GM23248 (cell line): ENCODE data around the gene SPAG17. TPM values are rescaled to one million over a fixed set of nuclear protein-coding genes. Genes with fewer than 3 reads are reported as not detected.

Experiments
- DNase-seq: peaks from one replicate; pipeline ENCODE4 v3.0.0-alpha.2; 2015
- H2AFZ ChIP-seq: fragments of 200-600 bp; sonication (generic); 2 replicates; pipeline ENCODE4 v1.6.1; 2016; ENCODE audit warnings: antibody characterized with exemption
- H3F3A ChIP-seq: fragments of 200-600 bp; sonication (generic); 2 replicates; pipeline ENCODE4 v1.6.1; 2016; ENCODE audit warnings: mild to moderate bottlenecking, antibody characterized with exemption, mixed run types; ENCODE audit not compliant: insufficient read depth
- H3K27ac ChIP-seq: fragments of 200-600 bp; sonication (generic); 2 replicates; pipeline ENCODE4 v1.5.1; 2016; ENCODE audit warnings: mild to moderate bottlenecking
- H3K27me3 ChIP-seq: fragments of 200-600 bp; sonication (generic); replicated peaks from 2 replicates; pipeline ENCODE4 v1.6.1; 2016; ENCODE audit warnings: mild to moderate bottlenecking; ENCODE audit not compliant: insufficient read depth
- H3K36me3 ChIP-seq: fragments of 200-600 bp; sonication (generic); 2 replicates; pipeline ENCODE4 v1.6.1; 2016; ENCODE audit warnings: low read depth, mild to moderate bottlenecking
- H3K4me1 ChIP-seq: fragments of 200-600 bp; sonication (generic); 2 replicates; pipeline ENCODE4 v1.6.1; 2016; ENCODE audit warnings: mild to moderate bottlenecking; ENCODE audit not compliant: insufficient read depth
- H3K4me2 ChIP-seq: fragments of 200-600 bp; sonication (generic); one replicate; pipeline ENCODE4 v1.6.1; 2016; ENCODE audit warnings: mild to moderate bottlenecking; ENCODE audit not compliant: unreplicated experiment
- H3K4me3 ChIP-seq: fragments of 200-600 bp; sonication (generic); 2 replicates; pipeline ENCODE4 v1.5.1; 2016; ENCODE audit warnings: mild to moderate bottlenecking
- H3K79me2 ChIP-seq: fragments of 200-600 bp; sonication (generic); 2 replicates; pipeline ENCODE4 v1.6.1; 2016; ENCODE audit warnings: mild to moderate bottlenecking; ENCODE audit not compliant: insufficient read depth
- H3K9ac ChIP-seq: fragments of 200-600 bp; sonication (generic); 2 replicates; pipeline ENCODE4 v1.6.1; 2016; ENCODE audit warnings: mild to moderate bottlenecking
- H3K9me2 ChIP-seq: fragments of 200-600 bp; sonication (generic); 2 replicates; pipeline ENCODE4 v1.6.1; 2016; ENCODE audit warnings: mixed run types, mild to moderate bottlenecking, moderate library complexity; ENCODE audit not compliant: insufficient read depth
- H3K9me3 ChIP-seq: fragments of 200-600 bp; sonication (generic); one replicate; pipeline ENCODE4 v1.6.1; 2017; ENCODE audit warnings: low read depth
- H4K20me1 ChIP-seq: fragments of 200-600 bp; sonication (generic); 2 replicates; pipeline ENCODE4 v1.6.0; 2016; ENCODE audit not compliant: insufficient read depth
- EZH2 ChIP-seq: fragments of 200-600 bp; sonication (generic); IDR thresholded peaks from 2 replicates; pipeline ENCODE4 v1.6.1; 2018; ENCODE audit warnings: antibody characterized with exemption, mild to moderate bottlenecking; ENCODE audit not compliant: insufficient read depth, poor library complexity, severe bottlenecking
- EZH2phosphoT487 ChIP-seq: fragments of 200-600 bp; sonication (generic); IDR thresholded peaks from 2 replicates; pipeline ENCODE4 v1.6.1; 2018; ENCODE audit warnings: antibody characterized with exemption, moderate library complexity, mild to moderate bottlenecking, low read depth; ENCODE audit not compliant: insufficient read depth
- WGBS, 2 experiments: methylation state at CpG; one replicate each; pipeline ENCODE4 v1.1.6; 2015 to 2017; ENCODE audit warnings: low lambda C conversion rate in 2 of 2, low coverage in 1 of 2; ENCODE audit errors: missing lambda C conversion rate in 2 of 2; 5-methylcytosine and 5-hydroxymethylcytosine counted together
- in situ Hi-C: fragments of 300-500 bp; cut with MboI; formaldehyde crosslinking; loops from 2 replicates; pipeline ENCODE4 v1.15.0; 2020
- polyA plus RNA-seq: library from polyadenylated mRNA; unstranded; fragments of >200 nt; fragmentation: Nextera tagmentation; extraction: Ambion mirVana; gene quantifications from 2 replicates; pipeline ENCODE4 v1.2.1, GENCODE V29; 2016
- total RNA-seq: library from RNA; depleted of rRNA; stranded (reverse); fragments of >200 nt; shearing (Covaris generic); gene quantifications from 2 replicates; pipeline ENCODE4 v1.2.3, GENCODE V29; 2014

Gene SPAG17
- total and polyA plus RNA-seq, 2 experiments from 2014 or later: 0.15 TPM; not detected in 1

GRCh38 chr1:117952386-117952785, 232.6 kb downstream of the SPAG17 start:
- 64 to 67% methylated on average over 1 of the region's 1 CpG for WGBS, 2 experiments

DNA sequence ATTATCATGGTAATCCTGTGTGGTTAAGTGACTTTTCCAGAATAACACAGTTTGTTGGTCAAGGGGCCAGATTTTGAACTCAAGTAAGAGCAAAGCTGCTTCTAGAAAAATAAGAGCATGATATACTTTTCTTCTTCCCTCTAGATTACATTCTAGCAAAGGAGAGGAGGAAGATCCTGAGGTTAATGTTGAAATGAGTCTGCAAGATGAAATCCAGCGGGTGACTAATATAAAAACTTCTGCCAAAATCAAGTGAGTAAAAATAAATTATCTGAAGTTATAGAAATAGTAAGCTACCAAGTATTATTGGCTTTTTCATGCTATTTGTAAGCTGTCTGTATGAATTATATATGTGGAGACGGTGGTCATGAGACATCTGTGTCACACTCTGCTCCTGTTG, 242.7 kb downstream of the SPAG17 start:
- no peaks in the 10 kb centered on the region for H3K9me3 ChIP-seq
- no peaks in the 10 kb centered on the region for H3K79me2 ChIP-seq
- in situ Hi-C loops: no loop called here
- H4K20me1 ChIP-seq: no peaks in the 10 kb centered on the region
- WGBS, 2 experiments: 93 to 97% methylated on average over 2 of the region's 2 CpGs
- H3K4me2 ChIP-seq: no peak overlapping the region
- no peak overlapping the region for H3K9ac ChIP-seq
- H3K27ac ChIP-seq: peak overlapping the region; percentile 10
- 0 out of 2 replicates have a peak, but pooled peaks cover 8% of the 10 kb centered on the region for H3F3A ChIP-seq
- no peaks in the 10 kb centered on the region for H3K9me2 ChIP-seq
- no peak overlapping the region for H3K4me3 ChIP-seq
- H2AFZ ChIP-seq: no peak overlapping the region
- no peaks in the 10 kb centered on the region for H3K27me3 ChIP-seq
- no peak for TF ChIP-seq EZH2phosphoT487
- TF ChIP-seq EZH2: no peak
- H3K36me3 ChIP-seq: peaks cover 64% of the 10 kb centered on the region
- peak; percentile 57 for DNase-seq
- H3K4me1 ChIP-seq: 0 out of 2 replicates have a peak, but pooled peaks cover 6% of the 10 kb centered on the region

More at GRCh38 chr1:117952386-117952785, 232.6 kb downstream of the SPAG17 start:
- Histone ChIP-seq H3K27me3 (no peaks in the 10 kb centered on the region), H3K9ac (no peak overlapping the region), H3K9me2 (no peaks in the 10 kb centered on the region), H2AFZ (no peak overlapping the region), H3K27ac (no peak overlapping the region), H3K4me1 (no peaks in the 10 kb centered on the region), H3K36me3 (peaks cover 76% of the 10 kb centered on the region), H3K4me2 (no peak overlapping the region), H3K79me2 (no peaks in the 10 kb centered on the region), H4K20me1 (no peaks in the 10 kb centered on the region), H3K9me3 (no peaks in the 10 kb centered on the region), H3K4me3 (no peak overlapping the region), H3F3A (no peaks in the 10 kb centered on the region)
- no peak for TF ChIP-seq EZH2
- no peak for TF ChIP-seq EZH2phosphoT487
- in situ Hi-C loops: no loop called here
- no peak for DNase-seq

DNA sequence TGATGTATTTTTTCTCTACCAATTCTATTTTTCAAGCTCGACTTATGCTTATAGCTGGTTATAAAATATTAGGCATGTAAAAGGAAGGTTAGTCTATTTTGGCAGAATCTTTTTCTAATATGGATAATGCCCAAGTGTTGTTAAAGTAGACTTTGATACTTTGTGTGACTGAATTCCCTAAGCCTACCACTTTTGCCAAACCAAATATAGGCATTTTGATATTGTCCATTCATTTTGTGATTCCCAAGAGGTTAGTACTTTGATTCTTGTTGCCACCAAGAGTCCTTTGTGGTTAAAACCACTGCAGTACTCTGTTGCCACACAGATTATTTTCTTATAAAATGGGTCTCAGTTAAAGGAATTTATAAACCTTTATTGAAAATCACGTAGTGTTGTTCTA, 251.3 kb downstream of the SPAG17 start:
- Histone ChIP-seq H3K79me2 (peaks cover 54% of the 10 kb centered on the region), H3K4me1 (peaks cover 16% of the 10 kb centered on the region), H3K27me3 (no peaks in the 10 kb centered on the region), H3F3A (peaks cover 3% of the 10 kb centered on the region), H3K9me3 (no peaks in the 10 kb centered on the region), H2AFZ (no peak overlapping the region), H3K4me2 (no peak overlapping the region), H3K9ac (no peak overlapping the region), H4K20me1 (no peaks in the 10 kb centered on the region), H3K4me3 (no peak overlapping the region), H3K9me2 (no peaks in the 10 kb centered on the region), H3K36me3 (peaks cover 19% of the 10 kb centered on the region), H3K27ac (no peak overlapping the region)
- 75 to 84% methylated on average over 2 of the region's 2 CpGs for WGBS, 2 experiments
- TF ChIP-seq EZH2 (no peak), EZH2phosphoT487 (no peak)
- DNase-seq: no peak
- in situ Hi-C loops: no loop called here

- no peak for DNase-seq
- H3K27me3 ChIP-seq: no peaks in the 10 kb centered on the region
- no peak overlapping the region for H3K4me3 ChIP-seq
- peaks cover 10% of the 10 kb centered on the region for H3F3A ChIP-seq
- H3K27ac ChIP-seq: no peak overlapping the region
- H3K9me3 ChIP-seq: no peaks in the 10 kb centered on the region
- peaks cover 18% of the 10 kb centered on the region for H3K36me3 ChIP-seq
- no peak overlapping the region for H3K9ac ChIP-seq
- no peaks in the 10 kb centered on the region for H4K20me1 ChIP-seq
- no peaks in the 10 kb centered on the region for H3K9me2 ChIP-seq
- 99% methylated on average over 4 of the region's 4 CpGs for WGBS, 2 experiments
- TF ChIP-seq EZH2: no peak
- TF ChIP-seq EZH2phosphoT487: no peak
- in situ Hi-C loops: no loop called here
- no peak overlapping the region for H3K4me2 ChIP-seq
- no peak overlapping the region for H2AFZ ChIP-seq
- peaks cover 66% of the 10 kb centered on the region for H3K79me2 ChIP-seq
- peaks cover 26% of the 10 kb centered on the region for H3K4me1 ChIP-seq
Measured at GRCh38 chr1:117932576-117932975, 252.5 kb downstream of the SPAG17 start.
